BLaER1 (cell line): ENCODE results near the gene PAX3.

Experiments
- H3K27ac ChIP-seq: shearing (Covaris generic); formaldehyde crosslinking; 2 replicates; pipeline ENCODE4 v1.8.1; 2022
- H3K27me3 ChIP-seq: shearing (Covaris generic); formaldehyde crosslinking; 2 replicates; pipeline ENCODE4 v1.8.1; 2022
- H3K36me3 ChIP-seq: shearing (Covaris generic); formaldehyde crosslinking; 2 replicates; pipeline ENCODE4 v1.8.1; 2022
- H3K4me1 ChIP-seq: shearing (Covaris generic); formaldehyde crosslinking; 2 replicates; pipeline ENCODE4 v1.8.1; 2022
- H3K4me2 ChIP-seq: shearing (Covaris generic); formaldehyde crosslinking; 2 replicates; pipeline ENCODE4 v1.8.1; 2022
- H3K4me3 ChIP-seq: shearing (Covaris generic); formaldehyde crosslinking; 2 replicates; pipeline ENCODE4 v1.8.1; 2022
- H3K9ac ChIP-seq: shearing (Covaris generic); formaldehyde crosslinking; 2 replicates; pipeline ENCODE4 v1.8.1; 2022
- H3K9me3 ChIP-seq: shearing (Covaris generic); formaldehyde crosslinking; 2 replicates; pipeline ENCODE4 v1.8.1; 2022
- H4K20me1 ChIP-seq: shearing (Covaris generic); formaldehyde crosslinking; 2 replicates; pipeline ENCODE4 v1.8.1; 2022
- Cebpa-rat ChIP-seq: shearing (Covaris generic); IDR thresholded peaks from 2 replicates; pipeline ENCODE4 v1.8.1; 2022

PAX3 gene

DNA sequence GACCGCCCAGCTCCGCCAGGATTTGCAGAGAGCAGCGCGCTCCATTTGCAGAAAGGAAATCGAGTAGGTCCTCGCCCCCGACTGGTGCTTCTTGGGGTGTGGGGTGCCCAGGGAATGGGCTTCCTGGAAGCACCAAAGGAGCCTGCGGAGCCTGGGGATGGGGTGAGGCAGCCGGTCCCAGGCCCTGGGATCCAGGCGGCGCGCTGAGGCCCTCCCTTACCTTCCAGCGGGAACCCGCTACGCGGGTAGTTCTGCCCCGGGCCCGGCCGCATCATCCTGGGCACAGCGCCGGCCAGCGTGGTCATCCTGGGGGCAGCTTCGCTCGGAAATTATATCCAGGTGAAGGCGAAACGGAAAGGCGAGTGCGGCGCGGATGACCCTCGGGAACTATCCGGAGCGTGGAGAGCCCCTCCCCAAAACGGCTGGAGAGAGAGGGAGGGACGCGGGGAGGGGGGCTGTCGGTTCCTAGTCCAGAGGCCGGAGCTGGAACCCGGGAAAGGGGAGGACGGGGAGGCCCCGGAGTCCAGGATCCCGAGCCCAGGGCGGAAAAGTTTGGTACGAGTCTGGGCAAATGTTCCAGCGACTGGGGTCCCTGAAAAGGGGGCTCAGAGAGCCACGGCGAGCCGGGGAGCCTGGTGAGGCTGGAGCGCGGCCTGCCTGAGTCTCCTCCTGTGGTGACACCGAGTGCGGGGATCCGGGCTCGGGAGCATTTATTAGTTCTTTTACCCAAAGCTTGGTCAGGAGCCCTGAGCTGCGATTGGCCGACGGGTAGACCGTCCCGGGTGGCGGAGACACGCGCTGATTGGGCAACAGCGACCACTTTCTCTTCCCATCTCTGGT, at the start of gene PAX3:
PAX3 (minus strand) TSS at position 688 of the 840 bp plus-strand sequence; CDS start at position 305, 383 bp downstream.
- Histone ChIP-seq H3K4me3 (no peak within 1 kb of the TSS), H3K27me3 (peaks cover 100% of the 10 kb centered on the region), H3K4me1 (no peaks in the 10 kb centered on the region), H3K9me3 (peaks cover 97% of the 10 kb centered on the region), H3K36me3 (no peaks in the 10 kb centered on the region), H4K20me1 (peaks cover 23% of the 10 kb centered on the region; the same call in 1 of the 2 replicates), H3K9ac (no peak within 1 kb of the TSS), H3K4me2 (no peak within 1 kb of the TSS), H3K27ac (no peak within 1 kb of the TSS)
- TF ChIP-seq Cebpa-rat = no peak

DNA sequence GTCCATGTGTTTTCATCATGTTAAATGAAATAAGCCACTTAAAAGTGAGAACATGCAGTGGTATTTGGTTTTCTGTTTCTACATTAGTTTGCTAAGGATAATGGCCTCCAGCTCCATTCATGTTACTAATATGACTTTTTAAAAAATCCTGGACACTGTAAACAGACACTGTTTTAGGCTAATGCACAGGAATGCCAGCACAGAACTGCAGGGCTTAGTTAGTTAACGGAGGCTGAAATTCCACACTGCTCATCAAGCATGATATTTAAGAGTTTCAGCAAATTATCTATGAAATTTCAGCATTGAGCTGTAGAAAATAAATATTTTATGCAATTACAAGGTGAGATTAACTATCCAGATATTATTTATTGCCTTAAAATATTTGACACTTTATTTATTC, 42.5 kb upstream of the PAX3 start:
- Histone ChIP-seq H3K9me3 (0 out of 2 replicates have a peak, but pooled peaks cover 6% of the 10 kb centered on the region), H3K9ac (no peak overlapping the region), H3K4me3 (no peak overlapping the region), H4K20me1 (no peaks in the 10 kb centered on the region), H3K27me3 (no peaks in the 10 kb centered on the region), H3K27ac (no peak overlapping the region), H3K4me1 (no peaks in the 10 kb centered on the region), H3K36me3 (no peaks in the 10 kb centered on the region), H3K4me2 (no peak overlapping the region)
- TF ChIP-seq Cebpa-rat = no peak

GRCh38 chr2:222338374-222338773, 39.6 kb upstream of the PAX3 start:
- TF ChIP-seq Cebpa-rat = no peak
- H3K36me3 ChIP-seq = no peaks in the 10 kb centered on the region
- H3K4me2 ChIP-seq = no peak overlapping the region
- no peak overlapping the region for H3K27ac ChIP-seq
- H3K9ac ChIP-seq = no peak overlapping the region
- H3K27me3 ChIP-seq = no peaks in the 10 kb centered on the region
- no peaks in the 10 kb centered on the region for H3K4me1 ChIP-seq
- peaks cover 26% of the 10 kb centered on the region for H3K9me3 ChIP-seq
- H4K20me1 ChIP-seq = no peaks in the 10 kb centered on the region
- H3K4me3 ChIP-seq = no peak overlapping the region

- TF ChIP-seq Cebpa-rat = no peak
- H3K4me2 ChIP-seq = no peak overlapping the region
- no peak overlapping the region for H3K4me3 ChIP-seq
- H4K20me1 ChIP-seq = no peaks in the 10 kb centered on the region
- H3K27ac ChIP-seq = no peak overlapping the region
- no peaks in the 10 kb centered on the region for H3K36me3 ChIP-seq
- H3K4me1 ChIP-seq = no peaks in the 10 kb centered on the region
- peaks cover 27% of the 10 kb centered on the region for H3K9me3 ChIP-seq
- H3K27me3 ChIP-seq = no peaks in the 10 kb centered on the region
- H3K9ac ChIP-seq = no peak overlapping the region
Observed at GRCh38 chr2:222336931-222337330, 38.1 kb upstream of the PAX3 start.

- no peak overlapping the region for H3K27ac ChIP-seq
- H4K20me1 ChIP-seq = no peaks in the 10 kb centered on the region
- H3K9me3 ChIP-seq = peaks cover 27% of the 10 kb centered on the region
- no peaks in the 10 kb centered on the region for H3K4me1 ChIP-seq
- TF ChIP-seq Cebpa-rat = no peak
- no peaks in the 10 kb centered on the region for H3K36me3 ChIP-seq
- no peak overlapping the region for H3K4me3 ChIP-seq
- no peak overlapping the region for H3K4me2 ChIP-seq
- H3K27me3 ChIP-seq = no peaks in the 10 kb centered on the region
- no peak overlapping the region for H3K9ac ChIP-seq
Observed at GRCh38 chr2:222336442-222336841, 37.6 kb upstream of the PAX3 start.

DNA sequence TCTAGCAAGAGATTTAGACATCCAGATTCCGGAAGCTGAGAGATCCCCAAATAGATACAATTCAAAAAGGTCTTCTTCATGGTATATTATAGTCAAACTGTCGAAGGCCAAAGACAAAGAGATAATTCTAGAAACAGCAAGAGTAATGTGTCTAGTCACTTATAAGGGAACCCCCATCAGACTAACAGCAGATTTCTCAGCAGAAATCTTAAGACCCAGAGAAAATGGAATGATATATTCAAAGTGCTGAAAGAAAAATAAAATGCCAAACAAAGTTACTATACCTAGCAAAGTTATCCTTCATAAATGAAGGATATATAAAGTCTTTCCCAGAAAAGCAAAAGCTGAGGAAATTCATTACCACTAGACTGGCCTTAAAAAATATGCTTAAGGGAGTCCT, 36.1 kb upstream of the PAX3 start:
- H3K27me3 ChIP-seq = no peaks in the 10 kb centered on the region
- no peak overlapping the region for H3K9ac ChIP-seq
- H3K36me3 ChIP-seq = no peaks in the 10 kb centered on the region
- no peaks in the 10 kb centered on the region for H4K20me1 ChIP-seq
- no peak overlapping the region for H3K4me2 ChIP-seq
- no peak overlapping the region for H3K27ac ChIP-seq
- peaks cover 27% of the 10 kb centered on the region for H3K9me3 ChIP-seq
- no peak overlapping the region for H3K4me3 ChIP-seq
- no peak for TF ChIP-seq Cebpa-rat
- H3K4me1 ChIP-seq = no peaks in the 10 kb centered on the region

DNA sequence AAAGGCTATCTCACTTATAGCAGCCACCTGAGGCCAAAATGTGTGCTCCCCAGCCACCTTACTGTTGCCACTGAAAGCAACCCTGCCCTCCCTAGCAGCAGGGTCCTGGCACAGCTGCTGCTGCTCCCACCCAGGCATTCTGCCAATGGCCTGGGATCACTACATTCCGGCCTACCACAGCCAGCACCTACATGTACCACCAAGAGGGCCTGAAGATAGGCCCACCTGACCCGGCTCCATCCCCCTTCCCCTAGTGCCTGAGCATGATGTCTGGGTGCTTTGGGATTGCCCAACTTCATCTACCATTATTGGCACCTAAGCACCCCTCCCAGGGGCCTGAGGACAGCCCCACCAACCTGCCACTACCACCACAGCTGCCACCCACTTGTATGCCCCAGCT, 34.6 kb upstream of the PAX3 start:
- TF ChIP-seq Cebpa-rat = no peak
- Histone ChIP-seq H3K36me3 (no peaks in the 10 kb centered on the region), H3K4me2 (no peak overlapping the region), H3K27me3 (no peaks in the 10 kb centered on the region), H3K4me3 (no peak overlapping the region), H3K4me1 (no peaks in the 10 kb centered on the region), H3K27ac (no peak overlapping the region), H4K20me1 (no peaks in the 10 kb centered on the region), H3K9me3 (peaks cover 38% of the 10 kb centered on the region), H3K9ac (no peak overlapping the region)

GRCh38 chr2:222332116-222332515, 33.3 kb upstream of the PAX3 start:
- H3K9me3 ChIP-seq = peaks cover 38% of the 10 kb centered on the region
- H3K4me3 ChIP-seq = no peak overlapping the region
- H4K20me1 ChIP-seq = no peaks in the 10 kb centered on the region
- H3K27ac ChIP-seq = no peak overlapping the region
- TF ChIP-seq Cebpa-rat = no peak
- no peaks in the 10 kb centered on the region for H3K36me3 ChIP-seq
- H3K27me3 ChIP-seq = no peaks in the 10 kb centered on the region
- no peak overlapping the region for H3K4me2 ChIP-seq
- H3K9ac ChIP-seq = no peak overlapping the region
- H3K4me1 ChIP-seq = no peaks in the 10 kb centered on the region

DNA sequence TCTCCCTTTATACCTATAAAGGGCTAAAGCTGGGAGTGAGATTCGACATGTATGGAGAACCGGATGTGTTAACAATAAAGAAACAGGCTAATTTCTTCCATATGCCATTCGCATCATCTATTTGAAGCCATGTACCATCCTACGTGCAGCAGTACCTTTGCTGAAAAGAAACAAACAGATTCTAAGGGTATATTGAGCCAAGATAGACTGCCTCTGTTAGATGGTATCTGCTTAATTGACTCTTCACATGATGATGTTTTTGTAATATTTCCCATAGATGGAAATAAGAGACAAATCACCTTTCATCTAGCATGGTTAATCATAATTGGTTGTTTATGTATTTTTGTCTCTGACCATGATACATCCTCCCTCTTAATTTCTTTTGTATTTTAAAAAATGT, 32.1 kb upstream of the PAX3 start:
- no peaks in the 10 kb centered on the region for H3K36me3 ChIP-seq
- no peaks in the 10 kb centered on the region for H3K27me3 ChIP-seq
- H3K9ac ChIP-seq = no peak overlapping the region
- no peaks in the 10 kb centered on the region for H4K20me1 ChIP-seq
- peaks cover 38% of the 10 kb centered on the region for H3K9me3 ChIP-seq
- no peak overlapping the region for H3K27ac ChIP-seq
- no peaks in the 10 kb centered on the region for H3K4me1 ChIP-seq
- TF ChIP-seq Cebpa-rat = no peak
- no peak overlapping the region for H3K4me3 ChIP-seq
- H3K4me2 ChIP-seq = no peak overlapping the region

- Histone ChIP-seq H3K27me3 (peaks cover 9% of the 10 kb centered on the region; the same call in 1 of the 2 replicates), H3K4me2 (peak overlapping the region; percentile 6; the same call in 1 of the 2 replicates)
Observed at GRCh38 chr2:222322236-222322635, 23.4 kb upstream of the PAX3 start.

More at GRCh38 chr2:222322236-222322635, 23.4 kb upstream of the PAX3 start:
- Histone ChIP-seq H3K9me3 (no peaks in the 10 kb centered on the region), H3K27ac (no peak overlapping the region), H3K4me3 (no peak overlapping the region), H4K20me1 (no peaks in the 10 kb centered on the region), H3K9ac (no peak overlapping the region), H3K36me3 (no peaks in the 10 kb centered on the region), H3K4me1 (peaks cover 24% of the 10 kb centered on the region)
- TF ChIP-seq Cebpa-rat = no peak
